ENCODE data around the gene NELFB. TPM values are rescaled to one million over a fixed set of nuclear protein-coding genes. Genes with fewer than 3 reads are reported as not detected.

Gene NELFB
- total and polyA plus RNA-seq, 2 donors (not counting 1 experiment from before 2014, with no cell fraction given): 53.7 to 55.8 TPM

DNA sequence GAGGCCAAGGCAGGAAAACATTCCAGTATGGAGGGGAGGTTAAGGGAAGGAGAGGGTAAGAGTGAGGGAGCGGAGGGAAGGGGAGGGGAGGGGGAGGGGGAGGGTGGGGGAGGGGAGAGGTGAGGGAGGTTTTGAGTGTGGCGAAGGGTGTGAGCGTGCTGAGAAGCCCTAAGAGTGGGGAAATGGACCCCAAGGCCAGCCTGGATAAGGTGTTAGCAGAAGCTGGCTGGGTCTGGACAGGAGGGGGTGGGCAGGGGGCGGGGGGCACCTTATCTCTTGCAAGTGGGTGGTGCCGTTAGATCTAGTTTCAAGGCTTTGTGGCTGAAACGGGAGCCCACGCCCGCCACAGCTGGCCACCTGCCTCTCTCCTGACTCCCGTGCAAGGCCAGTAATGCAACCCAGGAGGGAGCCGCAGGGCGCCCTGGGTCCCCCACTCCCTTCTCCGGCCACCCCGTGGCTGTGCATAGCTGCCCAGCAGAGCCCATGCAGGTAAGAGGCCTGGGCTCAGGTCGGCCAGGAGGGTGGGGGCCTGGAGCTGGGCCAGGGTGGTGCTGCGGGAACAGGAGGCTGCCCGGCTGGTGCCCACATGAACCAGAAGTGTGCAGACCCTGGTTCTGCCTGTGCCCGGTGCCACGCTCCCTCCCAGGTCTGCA lies 27.1 kb upstream of the NELFB start:
- peaks cover 8 to 21% of the 10 kb centered on the region in 2 donors for H3K4me1 ChIP-seq (ENCODE audit: control insufficient read depth in 2 of 2, insufficient read depth in 2 of 2, low read length in 2 of 2)
- CTCF ChIA-PET: interaction anchor here (0.7 to 7.0 kb wide), 17 partner anchors 11 to 199 kb away, joined by 3 to 76 read pairs (median 6); partner anchors contain the start of genes ANAPC2, DPP7, MAN1B1 and NPDC1
- H4K20me1 ChIP-seq (ENCODE audit: control insufficient read depth, insufficient read depth, low read length, poor library complexity, severe bottlenecking): no peaks in the 10 kb centered on the region
- no peak overlapping the region for H3K27ac Mint-ChIP-seq
- DNase-seq (peak; percentile 29), ATAC-seq (ENCODE audit: low read depth) (no peak)
- H3K4me3 Mint-ChIP-seq: no peak overlapping the region
- peaks cover 4% of the 10 kb centered on the region for H3K27me3 Mint-ChIP-seq
- H3K27ac ChIP-seq (ENCODE audit: low read length in 2 of 2): no peak overlapping the region
- intact Hi-C loops (cut with micrococcal nuclease): loop anchor here (1.0 kb wide), 2 partner anchors 40 to 110 kb away; partner anchors contain the start of genes ANAPC2 and SSNA1
- H3K4me3 ChIP-seq (ENCODE audit: control extremely low read depth in 1 of 5, extremely low read depth in 1 of 5, insufficient read depth in 1 of 5, low read depth in 2 of 5, low read length in 4 of 5): no peak overlapping the region
- TF ChIP-seq EZH2 (IDR thresholded peaks at IDR 0.05; ENCODE audit: borderline replicate concordance, insufficient read depth, low read depth, low read length, poor library complexity, severe bottlenecking): no peak
- TF ChIP-seq, protein P1, sequence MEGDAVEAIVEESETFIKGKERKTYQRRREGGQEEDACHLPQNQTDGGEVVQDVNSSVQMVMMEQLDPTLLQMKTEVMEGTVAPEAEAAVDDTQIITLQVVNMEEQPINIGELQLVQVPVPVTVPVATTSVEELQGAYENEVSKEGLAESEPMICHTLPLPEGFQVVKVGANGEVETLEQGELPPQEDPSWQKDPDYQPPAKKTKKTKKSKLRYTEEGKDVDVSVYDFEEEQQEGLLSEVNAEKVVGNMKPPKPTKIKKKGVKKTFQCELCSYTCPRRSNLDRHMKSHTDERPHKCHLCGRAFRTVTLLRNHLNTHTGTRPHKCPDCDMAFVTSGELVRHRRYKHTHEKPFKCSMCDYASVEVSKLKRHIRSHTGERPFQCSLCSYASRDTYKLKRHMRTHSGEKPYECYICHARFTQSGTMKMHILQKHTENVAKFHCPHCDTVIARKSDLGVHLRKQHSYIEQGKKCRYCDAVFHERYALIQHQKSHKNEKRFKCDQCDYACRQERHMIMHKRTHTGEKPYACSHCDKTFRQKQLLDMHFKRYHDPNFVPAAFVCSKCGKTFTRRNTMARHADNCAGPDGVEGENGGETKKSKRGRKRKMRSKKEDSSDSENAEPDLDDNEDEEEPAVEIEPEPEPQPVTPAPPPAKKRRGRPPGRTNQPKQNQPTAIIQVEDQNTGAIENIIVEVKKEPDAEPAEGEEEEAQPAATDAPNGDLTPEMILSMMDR (IDR thresholded peaks at IDR 0.05): peak; percentile 1
- no peaks in the 10 kb centered on the region for H3K36me3 ChIP-seq (replicated peaks in 1 of 2; ENCODE audit: control extremely low read depth in 1 of 2, control insufficient read depth in 1 of 2, extremely low read depth in 1 of 2, insufficient read depth in 2 of 2, low read length in 1 of 2)
- H3K9ac ChIP-seq (ENCODE audit: low read length): no peak overlapping the region
- H3K9me3 ChIP-seq (ENCODE audit: control extremely low read depth in 1 of 3, control insufficient read depth in 2 of 3, insufficient read depth in 1 of 3, low read length in 2 of 3): no peaks in the 10 kb centered on the region
- peak overlapping the region; percentile 16 for H3K4me2 ChIP-seq (replicated peaks; ENCODE audit: low read depth, low read length, poor library complexity, severe bottlenecking)
- no peak overlapping the region for H2AFZ ChIP-seq (ENCODE audit: insufficient read depth, low read depth, low read length, poor library complexity, severe bottlenecking)
- peaks cover 0 to 35% (median 2%) of the 10 kb centered on the region in 4 experiments for H3K27me3 ChIP-seq (replicated peaks in 1 of 4; ENCODE audit: control extremely low read depth in 1 of 4, control insufficient read depth in 3 of 4, insufficient read depth in 4 of 4, low read length in 3 of 4)
- no peaks in the 10 kb centered on the region for H3K9me3 Mint-ChIP-seq (ENCODE audit: insufficient read depth)
- H3K4me1 Mint-ChIP-seq: peaks cover 9% of the 10 kb centered on the region
- H3K79me2 ChIP-seq (ENCODE audit: control insufficient read depth, insufficient read depth, low read length): no peaks in the 10 kb centered on the region
- POLR2A ChIA-PET: interaction anchor here (0.5 to 1.0 kb wide), 3 partner anchors 12 to 110 kb away, joined by 3 to 4 read pairs (median 3); partner anchors contain the start of gene TUBB4B
- 49% methylated on average over 17 of the region's 18 CpGs for WGBS (ENCODE audit: insufficient coverage)

DNA sequence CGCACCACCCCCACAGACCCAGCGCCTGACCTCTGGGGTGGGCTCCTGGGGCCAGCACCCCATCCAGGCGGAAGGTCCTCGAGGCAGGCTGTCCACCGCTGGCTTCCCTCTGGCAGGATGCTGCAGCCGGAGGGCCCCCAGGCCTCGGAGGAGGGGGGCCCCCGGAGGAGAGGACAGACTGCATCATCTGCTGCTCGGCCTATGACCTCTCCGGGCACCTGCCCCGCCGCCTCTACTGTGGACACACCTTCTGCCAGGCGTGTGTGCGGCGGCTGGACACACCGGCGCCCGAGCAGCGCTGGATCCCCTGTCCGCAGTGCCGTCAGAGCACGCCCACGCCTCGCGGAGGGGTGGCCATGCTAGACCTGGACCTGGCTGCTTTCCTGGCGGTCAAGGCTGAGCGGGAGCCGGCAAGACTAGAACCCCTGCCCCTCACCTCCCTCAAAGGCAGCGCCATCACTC lies 26.6 kb upstream of the NELFB start:
- ChIA-PET POLR2A (interaction anchor here (0.5 to 0.6 kb wide), 2 partner anchors 11 to 110 kb away, joined by 3 to 4 read pairs; no protein-coding TSS in a partner anchor), CTCF (interaction anchor here (0.8 to 7.0 kb wide), 5 partner anchors 10 to 181 kb away, joined by 5 to 76 read pairs (median 7); partner anchors contain the start of genes ANAPC2, SSNA1 and TUBB4B)
- no peak overlapping the region for H3K9ac ChIP-seq (ENCODE audit: low read length)
- no peak overlapping the region for H2AFZ ChIP-seq (ENCODE audit: insufficient read depth, low read depth, low read length, poor library complexity, severe bottlenecking)
- TF ChIP-seq, protein P1 (IDR thresholded peaks at IDR 0.05): no peak
- no peak for TF ChIP-seq EZH2 (IDR thresholded peaks at IDR 0.05; ENCODE audit: borderline replicate concordance, insufficient read depth, low read depth, low read length, poor library complexity, severe bottlenecking)
- no peak for DNase-seq
- no peak overlapping the region for H3K4me2 ChIP-seq (replicated peaks; ENCODE audit: low read depth, low read length, poor library complexity, severe bottlenecking)
- peaks cover 8 to 19% of the 10 kb centered on the region in 2 donors for H3K4me1 ChIP-seq (ENCODE audit: control insufficient read depth in 2 of 2, insufficient read depth in 2 of 2, low read length in 2 of 2)
- no peaks in the 10 kb centered on the region for H3K9me3 ChIP-seq (ENCODE audit: control extremely low read depth in 1 of 3, control insufficient read depth in 2 of 3, insufficient read depth in 1 of 3, low read length in 2 of 3)
- H4K20me1 ChIP-seq (ENCODE audit: control insufficient read depth, insufficient read depth, low read length, poor library complexity, severe bottlenecking): no peaks in the 10 kb centered on the region
- no peak overlapping the region for H3K4me3 Mint-ChIP-seq
- no peaks in the 10 kb centered on the region for H3K9me3 Mint-ChIP-seq (ENCODE audit: insufficient read depth)
- no peak overlapping the region for H3K27ac Mint-ChIP-seq
- 72% methylated on average over 26 of the region's 29 CpGs for WGBS (ENCODE audit: insufficient coverage)
- H3K4me1 Mint-ChIP-seq: peaks cover 7% of the 10 kb centered on the region
- ATAC-seq (ENCODE audit: low read depth): no peak
- intact Hi-C loops (cut with micrococcal nuclease): no loop called here
- no peaks in the 10 kb centered on the region for H3K36me3 ChIP-seq (replicated peaks in 1 of 2; ENCODE audit: control extremely low read depth in 1 of 2, control insufficient read depth in 1 of 2, extremely low read depth in 1 of 2, insufficient read depth in 2 of 2, low read length in 1 of 2)
- H3K27me3 ChIP-seq (replicated peaks in 1 of 4; ENCODE audit: control extremely low read depth in 1 of 4, control insufficient read depth in 3 of 4, insufficient read depth in 4 of 4, low read length in 3 of 4): peaks cover 0 to 35% (median 2%) of the 10 kb centered on the region in 4 experiments
- no peak overlapping the region for H3K4me3 ChIP-seq (ENCODE audit: control extremely low read depth in 1 of 5, extremely low read depth in 1 of 5, insufficient read depth in 1 of 5, low read depth in 2 of 5, low read length in 4 of 5)
- H3K27ac ChIP-seq (ENCODE audit: low read length in 2 of 2): no peak overlapping the region
- peaks cover 4% of the 10 kb centered on the region for H3K27me3 Mint-ChIP-seq
- H3K79me2 ChIP-seq (ENCODE audit: control insufficient read depth, insufficient read depth, low read length): no peaks in the 10 kb centered on the region

Data from B cell (primary cell).